AG04449 (cell line): ENCODE data around the gene UTP11.
"Not testable (repeated sequence)": the region's sequence is repeated elsewhere in the genome, so short reads cannot be mapped to it uniquely, and the experiment has no call there.

ENCODE experiments used
- CTCF ChIA-PET: fragments of 350-600 bp; formaldehyde crosslinking; extraction: SDS; loops from one replicate; lab custom pipeline; 2021; ENCODE audit warnings: antibody characterized with exemption; lab: Yijun Ruan, JAX
- POLR2A ChIA-PET: fragments of 400-600, 350-600 bp; formaldehyde crosslinking; extraction: SDS; loops from one replicate; lab custom pipeline; 2020; ENCODE audit warnings: antibody characterized with exemption, inconsistent platforms; lab: Yijun Ruan, JAX
- DNase-seq: peaks from one replicate; pipeline ENCODE4 v3.0.0-alpha.2; 2010; ENCODE audit warnings: low read depth, low spot score
- H3K4me3 ChIP-seq: 2 replicates; pipeline ENCODE4 v1.5.1; 2011; ENCODE audit warnings: low read depth, mild to moderate bottlenecking, control low read depth, low read length
- CTCF ChIP-seq: IDR thresholded peaks from one replicate; pipeline ENCODE4 v1.5.1; 2011; ENCODE audit warnings: mild to moderate bottlenecking, moderate library complexity, low read length, control low read depth, inconsistent platforms; ENCODE audit not compliant: insufficient read depth; ENCODE audit errors: missing control alignments

Gene UTP11

GRCh38 chr1:38031513-38031866 lies 19.0 kb downstream of the UTP11 start:
- CTCF ChIA-PET, result interaction anchor here (1.3 to 9.1 kb wide), 2 partner anchors 9 to 13 kb away, joined by 3 to 69 read pairs; no protein-coding TSS in a partner anchor
- POLR2A ChIA-PET, result no interaction called here

GRCh38 chr1:38032992-38033391 lies 20.5 kb downstream of the UTP11 start:
- ChIA-PET POLR2A (interaction anchor here (0.6 kb wide), 1 partner anchor 274 kb away, joined by 3 read pairs; no protein-coding TSS in a partner anchor), CTCF (interaction anchor here (1.3 to 9.1 kb wide), 3 partner anchors 10 to 802 kb away, joined by 3 to 69 read pairs (median 6); no protein-coding TSS in a partner anchor)
- DNase-seq, H3K4me3 ChIP-seq: not testable (repeated sequence)

More at GRCh38 chr1:38031513-38031866, 19.0 kb downstream of the UTP11 start:
- H3K4me3 ChIP-seq, result no peak overlapping the region
- no peak for TF ChIP-seq CTCF
- DNase-seq, result no peak

- POLR2A ChIA-PET, result no interaction called here
- CTCF ChIA-PET, result interaction anchor here (1.5 to 9.1 kb wide), 3 partner anchors 9 to 800 kb away, joined by 6 to 69 read pairs (median 37); no protein-coding TSS in a partner anchor
- no peak for TF ChIP-seq CTCF
- no peak overlapping the region for H3K4me3 ChIP-seq
- DNase-seq, result no peak
Measured at GRCh38 chr1:38034871-38035270, 22.3 kb downstream of the UTP11 start.

- CTCF ChIA-PET, result interaction anchor here (0.7 to 5.2 kb wide), 8 partner anchors 8 to 798 kb away, joined by 3 to 37 read pairs (median 4); no protein-coding TSS in a partner anchor
- DNase-seq, result no peak
- TF ChIP-seq CTCF, result peak; percentile 20
- POLR2A ChIA-PET, result no interaction called here
- no peak overlapping the region for H3K4me3 ChIP-seq
Measured at GRCh38 chr1:38037221-38037939, 24.8 kb downstream of the UTP11 start.

- no peak for DNase-seq
- TF ChIP-seq CTCF, result no peak
- H3K4me3 ChIP-seq, result no peak overlapping the region
- POLR2A ChIA-PET, result interaction anchor here (0.9 to 1.1 kb wide), 2 partner anchors 9 to 11 kb away, joined by 3 to 9 read pairs; no protein-coding TSS in a partner anchor
- CTCF ChIA-PET, result interaction anchor here (0.7 to 5.2 kb wide), 9 partner anchors 9 to 797 kb away, joined by 3 to 37 read pairs (median 3); no protein-coding TSS in a partner anchor
Measured at GRCh38 chr1:38038861-38039260, 26.3 kb downstream of the UTP11 start.

- H3K4me3 ChIP-seq, result no peak overlapping the region
- ChIA-PET POLR2A (interaction anchor here (1.1 kb wide), 1 partner anchor 9 kb away, joined by 9 read pairs; no protein-coding TSS in a partner anchor), CTCF (interaction anchor here (0.7 to 5.2 kb wide), 11 partner anchors 9 to 796 kb away, joined by 3 to 37 read pairs (median 4); no protein-coding TSS in a partner anchor)
- TF ChIP-seq CTCF, result no peak
- no peak for DNase-seq
Measured at GRCh38 chr1:38039331-38040088, 27.0 kb downstream of the UTP11 start.
